Endothelial cell of umbilical vein (primary cell): Measurements from ENCODE around the gene DPP10.

Source experiments
- CTCF ChIP-seq, 2 donors: IDR thresholded peaks; 1 replicate in 1 of 2; 2 replicates in 1 of 2; pipeline ENCODE4 v1.5.1; 2011; ENCODE audit warnings: low read length in 2 of 2, mild to moderate bottlenecking in 2 of 2, moderate library complexity in 2 of 2, control low read depth in 1 of 2, inconsistent platforms in 1 of 2, low read depth in 1 of 2; ENCODE audit not compliant: insufficient read depth in 1 of 2; ENCODE audit errors: extremely low read depth in 1 of 2
- EZH2 ChIP-seq: IDR thresholded peaks from 2 replicates; pipeline ENCODE4 v1.6.1; 2012; ENCODE audit warnings: borderline replicate concordance, low read depth, mild to moderate bottlenecking, moderate library complexity, low read length, inconsistent platforms; ENCODE audit not compliant: severe bottlenecking
- GATA2 ChIP-seq: IDR thresholded peaks from 2 replicates; pipeline ENCODE4 v1.7.0; 2011; ENCODE audit warnings: low read depth, mild to moderate bottlenecking, moderate library complexity, mixed read lengths, low read length; ENCODE audit not compliant: insufficient read length, insufficient read depth
- MYC ChIP-seq: IDR thresholded peaks from one replicate; pipeline ENCODE4 v1.6.1; 2011; ENCODE audit warnings: mild to moderate bottlenecking, low read depth, low read length
- POLR2A ChIP-seq: IDR thresholded peaks from 2 replicates; pipeline ENCODE4 v1.6.1; 2012; ENCODE audit warnings: low read depth, mild to moderate bottlenecking, control low read depth, low read length
- POLR2AphosphoS5 ChIP-seq: IDR thresholded peaks from 2 replicates; pipeline ENCODE4 v1.6.1; 2012; ENCODE audit warnings: low read depth, mild to moderate bottlenecking, control low read depth, low read length, moderate library complexity; ENCODE audit not compliant: insufficient read depth
- TF ChIP-seq, protein P1 (sequence below): IDR thresholded peaks from 2 replicates; pipeline ENCODE4 v1.6.1; 2011; ENCODE audit not compliant: insufficient read depth, insufficient read length

DNA sequence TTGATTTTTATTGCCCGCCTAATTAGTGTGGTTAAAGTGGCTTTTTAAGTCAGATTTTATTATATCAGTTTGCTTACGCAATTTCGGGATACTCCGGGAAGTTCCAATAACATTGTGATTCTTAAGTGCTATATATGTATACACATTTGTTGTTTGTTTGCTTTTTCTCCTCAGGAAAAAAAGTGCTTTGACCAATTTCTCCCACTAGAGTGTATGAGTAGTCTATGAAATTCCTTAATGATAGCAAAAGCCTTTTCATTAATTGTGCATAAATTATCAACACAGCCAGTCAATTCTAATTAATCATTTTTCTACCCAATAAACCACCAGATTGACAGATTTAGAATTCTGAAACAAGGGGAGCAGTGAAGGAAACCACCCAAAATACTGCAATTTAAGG lies 172.2 kb downstream of the DPP10 start:
- TF ChIP-seq POLR2A (no peak), CTCF (IDR thresholded peaks at IDR 0.05; ENCODE audit: extremely low read depth in 1 of 2, insufficient read depth in 1 of 2, low read depth in 1 of 2, low read length in 2 of 2) (no peak), POLR2AphosphoS5 (no peak), EZH2 (no peak), GATA2 (no peak), MYC (no peak)
- TF ChIP-seq, protein P1, sequence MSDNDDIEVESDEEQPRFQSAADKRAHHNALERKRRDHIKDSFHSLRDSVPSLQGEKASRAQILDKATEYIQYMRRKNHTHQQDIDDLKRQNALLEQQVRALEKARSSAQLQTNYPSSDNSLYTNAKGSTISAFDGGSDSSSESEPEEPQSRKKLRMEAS, result no peak
